ENCODE measurements around the gene UBAP2.
A peak's percentile ranks its signal among the peaks of the same experiment; 100 is the strongest.

The UBAP2 gene

GRCh38 chr9:34072868-34073590 lies 24.3 kb upstream of the UBAP2 start:
- POLR2A ChIA-PET (ENCODE audit: low non-redundant PET) = interaction anchor here (0.6 to 1.3 kb wide), 3 partner anchors 21 to 61 kb away, joined by 3 to 9 read pairs (median 6); partner anchors contain the start of gene UBAP2
- CTCF ChIA-PET = interaction anchor here (0.6 to 1.8 kb wide), 5 partner anchors 25 to 137 kb away, joined by 3 to 12 read pairs (median 6); partner anchors contain the start of gene UBAP2
- TF ChIP-seq CTCF (conservative IDR thresholded peaks at IDR 0.05; ENCODE audit: low read depth) = no peak
- DNase-seq (ENCODE audit: low spot score) = peak; percentile 87
- H3K27ac ChIP-seq = peak overlapping the region; percentile 90

- H3K27ac ChIP-seq = peak overlapping the region; percentile 90
- no peak for TF ChIP-seq CTCF (conservative IDR thresholded peaks at IDR 0.05; ENCODE audit: low read depth)
- DNase-seq (ENCODE audit: low spot score) = peak; percentile 94
- POLR2A ChIA-PET (ENCODE audit: low non-redundant PET) = no interaction called here
- CTCF ChIA-PET = no interaction called here
Measured at GRCh38 chr9:34072410-34072809, 23.7 kb upstream of the UBAP2 start.

GRCh38 chr9:34070606-34071324 lies 22.1 kb upstream of the UBAP2 start:
- POLR2A ChIA-PET (ENCODE audit: low non-redundant PET) = interaction anchor here (1.5 kb wide), 1 partner anchor 22 kb away, joined by 4 read pairs; the partner anchor contains the start of gene UBAP2
- CTCF ChIA-PET = interaction anchor here (0.6 kb wide), 1 partner anchor 19 kb away, joined by 4 read pairs; no protein-coding TSS in a partner anchor
- H3K27ac ChIP-seq = no peak overlapping the region
- no peak for TF ChIP-seq CTCF (conservative IDR thresholded peaks at IDR 0.05; ENCODE audit: low read depth)
- no peak for DNase-seq (ENCODE audit: low spot score)

GRCh38 chr9:34069831-34070230 lies 21.1 kb upstream of the UBAP2 start:
- ChIA-PET POLR2A (ENCODE audit: low non-redundant PET) (interaction anchor here (0.6 to 1.5 kb wide), 2 partner anchors 18 to 21 kb away, joined by 4 read pairs; partner anchors contain the start of gene UBAP2), CTCF (interaction anchor here (0.6 kb wide), 1 partner anchor 18 kb away, joined by 4 read pairs; no protein-coding TSS in a partner anchor)
- peak; percentile 60 for DNase-seq (ENCODE audit: low spot score)
- no peak overlapping the region for H3K27ac ChIP-seq
- no peak for TF ChIP-seq CTCF (conservative IDR thresholded peaks at IDR 0.05; ENCODE audit: low read depth)

- DNase-seq (ENCODE audit: low spot score) = no peak
- ChIA-PET POLR2A (ENCODE audit: low non-redundant PET) (no interaction called here), CTCF (interaction anchor here (0.6 kb wide), 1 partner anchor 127 kb away, joined by 3 read pairs; no protein-coding TSS in a partner anchor)
- no peak for TF ChIP-seq CTCF (conservative IDR thresholded peaks at IDR 0.05; ENCODE audit: low read depth)
- H3K27ac ChIP-seq = no peak overlapping the region
Measured at GRCh38 chr9:34065541-34065940, 16.9 kb upstream of the UBAP2 start.

GRCh38 chr9:34059954-34060353 lies 11.3 kb upstream of the UBAP2 start:
- no peak overlapping the region for H3K27ac ChIP-seq
- CTCF ChIA-PET = interaction anchor here (0.7 kb wide), 1 partner anchor 306 kb away, joined by 5 read pairs; no protein-coding TSS in a partner anchor
- DNase-seq (ENCODE audit: low spot score) = no peak
- POLR2A ChIA-PET (ENCODE audit: low non-redundant PET) = no interaction called here
- no peak for TF ChIP-seq CTCF (conservative IDR thresholded peaks at IDR 0.05; ENCODE audit: low read depth)

Data from RWPE1 (cell line).